ENCODE measurements around the gene MED7. TPM values are rescaled to one million over a fixed set of nuclear protein-coding genes. Genes with fewer than 3 reads are reported as not detected.

MED7 gene
- total and polyA plus RNA-seq, 2 of the 4 experiments (the other 2 are of a cell fraction), result 8.6 to 9.0 TPM

DNA sequence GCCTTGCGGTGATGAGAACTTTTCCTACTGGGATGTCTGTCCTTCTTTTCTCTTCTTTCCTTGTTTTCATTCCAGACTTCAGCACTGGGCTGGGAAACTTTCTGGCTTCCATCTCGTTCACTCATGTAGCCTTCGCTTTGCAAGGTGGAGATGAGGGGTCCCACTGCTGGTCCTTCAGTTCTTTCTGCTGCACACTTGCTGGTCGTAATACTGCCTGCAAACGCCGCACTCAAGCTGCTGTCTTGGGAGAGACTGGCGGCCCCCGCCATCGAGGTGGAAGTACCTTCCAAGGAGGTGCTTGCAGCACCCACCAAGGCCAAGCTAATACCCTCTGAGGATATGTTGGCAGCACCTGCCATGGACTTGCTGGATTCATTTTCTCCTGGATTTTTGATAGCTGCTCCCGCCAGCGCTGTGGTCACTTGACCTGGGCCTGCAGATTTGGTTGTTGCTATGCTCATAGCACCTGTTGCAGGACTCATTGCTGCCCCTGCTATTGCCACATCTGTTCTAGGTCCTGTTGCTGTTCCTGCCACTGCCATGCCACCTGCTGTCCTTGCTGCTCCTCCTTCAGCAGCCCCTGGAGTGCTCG is 20.4 kb upstream of the MED7 start:
- WGBS, 2 experiments (ENCODE audit: extremely low coverage in 2 of 2, insufficient read length in 1 of 2), result 91% methylated on average over 3 of the region's 12 CpGs; no CpG with 5 or more reads in 1 of the 2 experiments
- H3K14ac ChIP-seq (replicated peaks; ENCODE audit: low read depth, low read length), result no peak overlapping the region

More for the DNA sequence above, 20.4 kb upstream of the MED7 start:
- Histone ChIP-seq H3K79me1 (ENCODE audit: low read depth in 1 of 2, low read length in 2 of 2) (no peaks in the 10 kb centered on the region), H3K4me1 (ENCODE audit: control insufficient read depth, insufficient read depth, low read length) (no peaks in the 10 kb centered on the region), H2BK20ac (ENCODE audit: low read depth, low read length) (no peak overlapping the region), H2AK9ac (replicated peaks; ENCODE audit: low read depth, low read length, poor library complexity) (no peak overlapping the region), H4K91ac (ENCODE audit: insufficient read depth, low read depth, low read length) (no peak overlapping the region), H3K23ac (ENCODE audit: low read depth, low read length) (no peak overlapping the region), H2BK120ac (ENCODE audit: low read depth, low read length) (no peak overlapping the region), H3K27ac (ENCODE audit: insufficient read depth, low read length) (no peak overlapping the region), H2AK5ac (ENCODE audit: low read depth, low read length) (no peak overlapping the region), H2BK15ac (ENCODE audit: low read depth, low read length) (no peak overlapping the region), H3K9me1 (ENCODE audit: insufficient read depth, low read length) (no peaks in the 10 kb centered on the region), H3K9me3 (ENCODE audit: control insufficient read depth, insufficient read depth, low read length) (no peaks in the 10 kb centered on the region), H4K5ac (ENCODE audit: low read depth, low read length) (no peak overlapping the region), H3K56ac (ENCODE audit: extremely low read depth, insufficient read depth, low read length) (no peak overlapping the region), H3K9ac (ENCODE audit: low read depth, low read length) (no peak overlapping the region), H3K4ac (ENCODE audit: low read depth, low read length) (no peak overlapping the region), H3K4me2 (ENCODE audit: low read depth, low read length) (no peak overlapping the region), H2AFZ (replicated peaks; ENCODE audit: low read length, poor library complexity) (peak overlapping the region; percentile 14), H3K27me3 (ENCODE audit: control insufficient read depth, insufficient read depth, low read length) (peaks cover 10% of the 10 kb centered on the region), H4K8ac (ENCODE audit: low read depth in 2 of 2, low read length in 2 of 2) (no peak overlapping the region), H3K36me3 (ENCODE audit: control insufficient read depth, insufficient read depth, low read length) (no peaks in the 10 kb centered on the region), H4K20me1 (ENCODE audit: insufficient read depth, low read length) (no peaks in the 10 kb centered on the region), H3K18ac (ENCODE audit: low read depth, low read length) (no peak overlapping the region), H2BK5ac (ENCODE audit: low read depth, low read length, poor library complexity, severe bottlenecking) (no peak overlapping the region), H3K4me3 (ENCODE audit: insufficient read depth, low read depth, low read length) (no peak overlapping the region)
- TF ChIP-seq FOS (IDR thresholded peaks at IDR 0.05; ENCODE audit: low read depth, low read length), result no peak
- TF ChIP-seq, protein P1, sequence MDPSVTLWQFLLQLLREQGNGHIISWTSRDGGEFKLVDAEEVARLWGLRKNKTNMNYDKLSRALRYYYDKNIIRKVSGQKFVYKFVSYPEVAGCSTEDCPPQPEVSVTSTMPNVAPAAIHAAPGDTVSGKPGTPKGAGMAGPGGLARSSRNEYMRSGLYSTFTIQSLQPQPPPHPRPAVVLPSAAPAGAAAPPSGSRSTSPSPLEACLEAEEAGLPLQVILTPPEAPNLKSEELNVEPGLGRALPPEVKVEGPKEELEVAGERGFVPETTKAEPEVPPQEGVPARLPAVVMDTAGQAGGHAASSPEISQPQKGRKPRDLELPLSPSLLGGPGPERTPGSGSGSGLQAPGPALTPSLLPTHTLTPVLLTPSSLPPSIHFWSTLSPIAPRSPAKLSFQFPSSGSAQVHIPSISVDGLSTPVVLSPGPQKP (IDR thresholded peaks at IDR 0.05; ENCODE audit: borderline replicate concordance, low read depth, low read length), result no peak
- TF ChIP-seq BHLHE40 (IDR thresholded peaks at IDR 0.05; ENCODE audit: low read depth, low read length), result no peak
- TF ChIP-seq, protein P2, sequence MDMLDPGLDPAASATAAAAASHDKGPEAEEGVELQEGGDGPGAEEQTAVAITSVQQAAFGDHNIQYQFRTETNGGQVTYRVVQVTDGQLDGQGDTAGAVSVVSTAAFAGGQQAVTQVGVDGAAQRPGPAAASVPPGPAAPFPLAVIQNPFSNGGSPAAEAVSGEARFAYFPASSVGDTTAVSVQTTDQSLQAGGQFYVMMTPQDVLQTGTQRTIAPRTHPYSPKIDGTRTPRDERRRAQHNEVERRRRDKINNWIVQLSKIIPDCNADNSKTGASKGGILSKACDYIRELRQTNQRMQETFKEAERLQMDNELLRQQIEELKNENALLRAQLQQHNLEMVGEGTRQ (IDR thresholded peaks at IDR 0.05; ENCODE audit: low read depth, low read length), result no peak
- TF ChIP-seq CHD1 (IDR thresholded peaks at IDR 0.05; ENCODE audit: low read depth, low read length), result no peak
- no peak for TF ChIP-seq NFE2L2 (IDR thresholded peaks at IDR 0.05; ENCODE audit: low read depth, low read length)
- no peak for TF ChIP-seq RAD21 (IDR thresholded peaks at IDR 0.05; ENCODE audit: low read length)
- BruUV-seq (replicated peaks), result no TSS peak
- dilution Hi-C loops (cut with HindIII; ENCODE audit: low sequenced_read_pairs, unreplicated experiment), result no loop called here
- DNase-seq (no peak), ATAC-seq (ENCODE audit: low read depth) (no peak)
- ChIA-PET CTCF (no interaction called here), POLR2A (ENCODE audit: unreplicated experiment) (no interaction called here)
- in situ Hi-C loops (cut with MboI; ENCODE audit: low sequenced_read_pairs), result no loop called here
- intact Hi-C loops (cut with micrococcal nuclease), result no loop called here

Data from IMR-90 (cell line).